ENCODE data around the gene OLFML2B.

DNA sequence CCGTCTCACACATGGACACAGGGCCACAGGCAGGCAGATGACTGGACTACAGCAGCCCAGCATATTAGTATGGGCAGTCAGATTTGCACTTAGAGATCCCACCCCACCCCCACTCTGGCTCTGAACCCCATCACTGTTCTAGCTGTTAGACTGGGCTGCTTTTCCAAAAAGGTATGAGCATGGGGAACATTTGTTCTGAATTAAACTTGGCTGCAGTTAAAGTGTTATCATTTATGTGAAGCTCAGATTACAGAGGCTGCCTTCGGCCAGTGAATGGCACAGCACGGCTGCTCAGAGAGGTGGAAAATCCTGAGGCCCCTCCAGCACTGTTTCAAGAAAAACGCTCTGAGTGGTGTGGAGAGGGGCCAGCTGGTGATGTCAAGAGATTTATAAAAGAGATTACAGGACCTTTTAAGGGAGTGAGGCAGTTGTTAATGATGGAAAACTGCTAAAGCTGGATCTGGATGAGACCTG is 38.9 kb upstream of the OLFML2B start:
- no peak for TF ChIP-seq POLR2A (IDR thresholded peaks at IDR 0.05)
- no peak for TF ChIP-seq POLR2AphosphoS5 (IDR thresholded peaks at IDR 0.05)
- TF ChIP-seq, protein P1, sequence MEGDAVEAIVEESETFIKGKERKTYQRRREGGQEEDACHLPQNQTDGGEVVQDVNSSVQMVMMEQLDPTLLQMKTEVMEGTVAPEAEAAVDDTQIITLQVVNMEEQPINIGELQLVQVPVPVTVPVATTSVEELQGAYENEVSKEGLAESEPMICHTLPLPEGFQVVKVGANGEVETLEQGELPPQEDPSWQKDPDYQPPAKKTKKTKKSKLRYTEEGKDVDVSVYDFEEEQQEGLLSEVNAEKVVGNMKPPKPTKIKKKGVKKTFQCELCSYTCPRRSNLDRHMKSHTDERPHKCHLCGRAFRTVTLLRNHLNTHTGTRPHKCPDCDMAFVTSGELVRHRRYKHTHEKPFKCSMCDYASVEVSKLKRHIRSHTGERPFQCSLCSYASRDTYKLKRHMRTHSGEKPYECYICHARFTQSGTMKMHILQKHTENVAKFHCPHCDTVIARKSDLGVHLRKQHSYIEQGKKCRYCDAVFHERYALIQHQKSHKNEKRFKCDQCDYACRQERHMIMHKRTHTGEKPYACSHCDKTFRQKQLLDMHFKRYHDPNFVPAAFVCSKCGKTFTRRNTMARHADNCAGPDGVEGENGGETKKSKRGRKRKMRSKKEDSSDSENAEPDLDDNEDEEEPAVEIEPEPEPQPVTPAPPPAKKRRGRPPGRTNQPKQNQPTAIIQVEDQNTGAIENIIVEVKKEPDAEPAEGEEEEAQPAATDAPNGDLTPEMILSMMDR (IDR thresholded peaks at IDR 0.05): no peak
- no peak for TF ChIP-seq EP300 (IDR thresholded peaks at IDR 0.05)

Data from suprapubic skin (tissue), 4 donors.